Neural progenitor cell (in vitro differentiated cells): ENCODE data around the gene ZBED1.

ENCODE experiments used
- CTCF ChIP-seq: fragments of 200-600 bp; sonication (generic); IDR thresholded peaks from 2 replicates; pipeline ENCODE4 v1.5.1; 2017; ENCODE audit warnings: antibody characterized with exemption, mild to moderate bottlenecking
- EZH2 ChIP-seq: fragments of 200-600 bp; sonication (generic); IDR thresholded peaks from 2 replicates; pipeline ENCODE4 v1.6.1; 2017; ENCODE audit warnings: antibody characterized with exemption, mild to moderate bottlenecking, moderate library complexity
- EZH2phosphoT487 ChIP-seq: fragments of 200-600 bp; sonication (generic); IDR thresholded peaks from 2 replicates; pipeline ENCODE4 v1.6.1; 2017; ENCODE audit warnings: antibody characterized with exemption

GRCh38 chrX:2452799-2453198, 48.0 kb downstream of the ZBED1 start:
- no peak for TF ChIP-seq CTCF
- TF ChIP-seq EZH2, result no peak
- TF ChIP-seq EZH2phosphoT487, result no peak
